NCI-H2227 treated with DMSO at 0.1 percent for 48 hours (cell line): Measurements from ENCODE around the gene SLC6A7.

Source experiments
- DNase-seq: peaks from one replicate; lab custom pipeline; 2025; lab: John Stamatoyannopoulos, UW

Gene SLC6A7

DNA sequence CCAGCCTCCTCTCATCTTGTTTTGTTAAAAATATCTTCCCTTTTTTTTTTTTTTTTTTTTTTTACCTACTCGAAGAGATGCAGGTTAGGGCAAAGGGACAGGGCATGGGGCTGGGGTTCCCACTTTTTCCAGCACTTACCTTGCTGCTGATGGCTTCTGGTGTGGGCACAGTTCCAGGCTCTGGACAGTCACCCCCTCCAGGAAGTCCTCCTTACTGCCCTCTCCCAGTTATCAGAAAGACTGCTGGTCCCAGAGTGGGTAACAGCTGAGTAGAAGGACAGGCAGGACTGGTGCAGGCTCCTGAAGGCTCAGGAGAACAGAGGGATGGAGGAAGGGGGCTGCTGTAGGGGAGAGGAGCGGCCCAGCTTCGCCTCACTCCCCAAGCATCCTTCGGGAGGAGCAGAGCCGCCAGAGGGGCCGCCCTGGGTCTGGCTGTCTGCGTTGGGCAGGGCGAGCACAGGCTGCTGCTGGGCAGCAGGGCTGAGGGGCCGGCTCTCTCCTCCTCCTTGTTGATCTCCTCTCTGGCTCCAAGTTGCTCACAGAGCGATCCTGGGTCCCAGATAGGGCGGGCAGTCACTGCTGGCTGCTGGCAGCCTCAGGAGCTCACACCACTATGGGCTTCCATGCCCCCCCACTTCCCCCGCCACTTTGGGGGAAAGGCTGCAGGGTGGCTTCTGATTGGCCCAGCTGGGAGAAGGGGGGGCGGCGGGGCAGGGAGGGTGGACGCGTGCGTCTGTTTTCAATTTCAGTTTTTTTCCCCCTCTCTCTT lies 34.4 kb upstream of the SLC6A7 start, which contains the start of gene PDGFRB:
Gene PDGFRB, minus strand, starts transcription at position 588 of the 769 bp plus-strand sequence. CDS start 18,798 bp downstream, outside the sequence.
- peak; percentile 66 for DNase-seq

DNA sequence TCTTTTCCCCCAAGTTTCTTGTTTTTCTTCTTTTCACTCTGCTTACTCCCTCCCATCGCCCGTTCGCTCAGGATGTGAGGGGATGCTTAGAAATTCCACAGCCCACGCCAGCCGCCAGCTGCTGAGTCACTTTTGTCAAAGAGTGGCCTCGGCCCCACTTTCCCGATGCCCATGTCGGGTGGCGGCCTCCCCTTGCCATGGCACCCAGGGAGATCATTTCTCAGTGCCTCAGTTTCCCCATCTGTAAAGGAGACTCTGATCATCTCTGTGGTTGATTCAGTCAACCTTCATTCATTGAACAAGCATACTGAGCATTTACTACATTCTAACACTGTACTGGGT lies 33.9 kb upstream of the SLC6A7 start:
- DNase-seq, result no peak

DNA sequence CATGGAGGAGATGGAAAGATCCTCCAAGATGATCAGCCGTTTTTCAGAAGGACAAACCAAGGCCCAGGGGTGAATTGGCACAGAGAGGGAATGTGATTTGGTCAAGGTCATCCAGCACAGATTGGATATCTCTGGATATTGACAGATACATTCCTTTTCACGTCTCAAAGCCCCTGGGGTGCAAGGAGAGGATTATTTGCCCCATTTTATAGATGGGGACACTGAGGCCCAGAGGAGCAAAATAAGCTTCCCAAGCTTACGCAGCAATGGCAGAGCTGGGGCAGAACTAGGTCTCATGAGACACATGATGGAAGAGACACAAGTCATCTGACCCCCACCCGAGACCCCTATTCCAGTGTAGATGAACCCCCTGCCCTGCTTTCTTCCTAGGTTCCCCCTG lies 33.3 kb upstream of the SLC6A7 start:
- no peak for DNase-seq

GRCh38 chr5:150157168-150157567 lies 32.7 kb upstream of the SLC6A7 start:
- DNase-seq, result no peak

DNA sequence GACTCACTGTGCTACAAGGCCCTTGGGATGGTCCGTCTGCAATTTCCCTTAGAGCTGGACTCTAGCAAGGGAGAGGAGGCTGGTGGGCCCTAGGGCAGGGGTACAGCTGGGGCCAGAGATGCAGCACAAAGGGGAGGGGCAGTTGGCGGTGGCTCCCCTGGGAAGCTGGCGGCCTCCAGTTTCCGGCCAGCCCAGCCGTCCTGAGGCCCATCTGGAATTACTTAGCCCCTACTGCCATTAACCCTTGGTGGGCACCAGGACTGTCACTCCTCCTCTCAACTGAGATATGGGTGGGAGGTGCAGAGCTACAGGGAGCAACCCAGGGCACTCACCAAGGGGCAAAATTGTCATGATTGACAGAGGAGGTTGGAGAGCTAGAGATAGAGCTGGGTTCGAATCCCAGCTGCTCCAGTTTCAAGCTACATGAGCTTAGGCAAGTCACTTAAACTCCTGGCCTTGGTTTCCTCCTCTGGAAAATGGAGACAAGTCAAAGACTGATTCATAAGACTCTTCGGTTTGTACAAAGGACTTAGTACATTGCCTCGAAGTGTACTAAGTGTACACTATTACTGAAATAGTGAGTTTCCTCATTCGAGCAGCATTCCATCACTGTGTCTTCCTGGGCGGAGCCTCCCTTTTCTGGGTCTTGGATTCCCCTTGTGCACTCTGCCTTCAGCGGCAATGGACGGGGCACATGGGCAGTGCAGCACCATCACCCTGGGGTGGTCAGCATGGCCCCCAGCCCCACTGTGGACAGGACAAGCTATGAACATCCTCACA lies 31.5 kb upstream of the SLC6A7 start:
- no peak for DNase-seq

DNA sequence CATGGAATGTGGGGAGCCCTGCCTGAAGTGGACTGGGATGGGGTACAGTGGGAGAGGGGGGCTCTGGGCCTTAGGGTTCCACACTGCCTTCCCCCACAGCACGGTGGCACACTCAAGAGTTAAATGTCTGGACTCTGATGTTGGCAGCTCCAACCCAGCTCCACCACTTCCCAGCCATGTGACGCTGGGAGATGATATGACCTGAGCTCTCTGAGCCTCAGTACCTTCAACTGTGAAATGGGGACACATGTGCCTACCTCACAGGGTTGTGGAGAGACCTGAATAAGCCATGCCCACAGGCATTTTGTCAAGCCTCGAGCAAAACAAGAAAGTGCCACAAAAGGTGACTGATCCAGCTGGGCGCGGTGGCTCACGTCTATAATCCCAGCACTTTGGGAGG lies 30.8 kb upstream of the SLC6A7 start:
- no peak for DNase-seq

DNA sequence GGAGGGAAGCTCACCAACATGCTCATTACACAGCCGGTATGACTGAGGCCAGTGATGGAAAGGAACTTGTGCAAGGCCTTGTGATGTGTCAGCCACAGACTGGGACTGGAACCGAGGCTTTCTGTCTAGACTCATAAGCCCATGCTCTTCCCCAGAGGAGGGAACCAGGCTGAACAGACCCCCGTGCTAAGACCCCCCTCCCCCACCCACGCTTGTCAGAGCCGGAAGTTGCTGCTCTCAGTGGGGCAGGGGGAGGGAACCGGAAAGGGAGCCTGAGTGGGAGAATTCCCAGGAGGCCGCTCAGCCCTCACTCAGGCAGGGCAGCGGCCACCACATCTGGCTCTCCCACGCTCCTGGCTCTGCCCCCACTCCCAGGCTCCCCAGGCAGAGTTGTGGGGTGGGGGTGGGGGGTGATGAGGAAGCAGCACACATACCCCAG lies 30.1 kb upstream of the SLC6A7 start:
- DNase-seq, result no peak

GRCh38 chr5:150160448-150161081 lies 29.3 kb upstream of the SLC6A7 start:
- no peak for DNase-seq

DNA sequence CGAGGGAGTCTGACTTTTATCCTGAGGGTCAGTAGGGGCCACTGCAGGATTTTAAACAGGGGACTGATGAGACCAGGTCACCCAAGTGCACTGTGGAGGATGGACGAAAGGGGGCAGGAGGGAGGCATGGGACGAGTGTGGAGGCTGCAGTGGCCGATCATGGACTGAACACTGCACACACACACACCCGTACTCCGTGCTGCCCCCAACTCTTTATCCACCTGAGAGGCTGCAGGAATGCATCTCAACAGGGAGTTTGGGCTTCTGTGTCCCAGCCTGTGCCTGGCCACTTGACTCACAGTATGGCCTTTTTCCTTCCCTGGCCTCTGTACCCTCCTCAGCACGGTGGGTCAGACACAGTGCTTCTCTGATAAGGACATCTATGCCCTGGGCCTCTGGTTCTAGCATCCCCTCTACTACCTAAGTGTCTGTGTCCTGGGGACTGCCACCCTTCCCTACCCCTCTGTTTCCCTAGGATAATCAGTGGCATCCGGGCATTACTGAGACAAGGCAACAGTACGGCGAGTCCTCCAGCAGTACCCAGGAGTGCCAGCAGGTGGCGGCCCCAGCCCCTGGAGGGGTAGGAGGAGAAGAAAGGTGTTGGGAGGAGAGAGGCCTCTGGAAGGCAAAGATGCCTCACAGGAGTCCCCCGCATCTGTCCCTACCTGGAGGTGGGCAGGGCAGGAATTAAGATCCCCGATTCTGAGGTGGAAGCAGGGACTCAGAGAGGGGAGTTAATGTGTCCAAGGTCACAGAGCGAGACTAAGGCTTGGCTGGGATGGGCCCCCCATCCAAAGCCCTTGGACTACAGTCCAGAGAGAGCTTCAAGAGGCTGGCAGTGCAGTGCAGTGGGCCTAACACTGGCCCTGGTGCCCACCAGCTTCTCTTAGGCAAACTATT lies 28.4 kb upstream of the SLC6A7 start:
- peak; percentile 33 for DNase-seq

DNA sequence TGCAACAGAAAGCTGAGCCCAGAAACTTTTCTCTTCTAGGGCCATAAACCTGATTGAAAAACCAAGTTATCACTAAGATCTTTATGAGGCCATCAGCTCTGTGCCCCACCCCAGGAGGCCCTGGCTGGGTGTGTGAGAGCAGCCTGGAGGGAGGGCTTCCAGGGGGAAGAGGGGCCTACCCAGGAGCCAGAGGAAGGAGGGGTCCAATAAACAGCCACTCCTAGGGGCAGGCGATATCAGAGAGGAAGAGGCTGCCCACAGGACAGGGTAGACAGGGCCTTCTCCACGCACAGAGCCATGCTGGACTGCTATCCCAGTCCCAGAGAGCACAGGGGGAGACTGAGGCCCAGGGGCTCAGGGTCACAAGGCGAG lies 27.7 kb upstream of the SLC6A7 start:
- DNase-seq, result no peak

- no peak for DNase-seq
These were observed 26.8 kb upstream of the SLC6A7 start for GRCh38 chr5:150163035-150163434.

- no peak for DNase-seq
These were observed 26.3 kb upstream of the SLC6A7 start for GRCh38 chr5:150163547-150164059.

DNA sequence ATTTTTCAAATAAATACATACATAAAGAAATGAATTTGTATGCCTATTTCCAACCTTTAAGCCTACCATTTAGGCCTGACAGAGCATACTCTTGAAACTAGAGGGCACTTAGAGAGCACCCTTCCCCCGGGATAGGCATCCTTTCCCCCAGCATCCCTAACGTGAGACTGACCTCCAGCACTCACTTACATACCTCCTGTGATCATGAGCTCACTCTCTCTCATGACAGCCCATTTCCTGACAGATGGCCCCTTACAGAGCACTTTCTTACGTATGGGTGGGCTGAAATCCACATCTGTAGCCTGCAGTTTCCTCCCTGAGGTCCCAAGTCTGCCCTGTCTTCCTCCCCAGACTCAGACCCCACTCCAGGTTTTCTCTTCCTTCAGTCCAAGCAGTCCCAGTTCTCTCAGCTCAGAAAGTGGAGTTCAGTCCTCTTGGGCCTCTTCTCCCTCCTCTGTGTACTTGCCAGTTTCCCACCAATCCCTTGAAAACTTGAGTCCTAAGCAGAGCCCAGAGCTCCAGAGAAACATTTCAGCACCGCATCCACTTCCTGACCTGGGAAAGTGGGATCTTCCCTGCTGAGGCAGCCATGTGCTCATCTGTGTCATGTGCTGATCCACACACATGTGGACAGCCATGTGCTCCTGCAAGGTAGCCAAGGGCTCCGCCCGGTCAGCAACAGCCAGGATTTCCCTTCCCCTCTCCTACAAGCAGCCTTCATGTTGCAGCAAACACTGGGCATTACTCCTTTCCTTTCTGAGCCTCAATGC lies 25.5 kb upstream of the SLC6A7 start:
- no peak for DNase-seq

- DNase-seq, result no peak
These were observed 23.7 kb upstream of the SLC6A7 start for GRCh38 chr5:150166037-150166649.

- DNase-seq, result no peak
These were observed 23.0 kb upstream of the SLC6A7 start, which contains the start of gene CDX1 for GRCh38 chr5:150166650-150167511. CDX1 (plus strand) TSS chr5:150166778; CDS start chr5:150166877, 99 bp downstream.

GRCh38 chr5:150167512-150167850 lies 22.4 kb upstream of the SLC6A7 start:
- no peak for DNase-seq

- DNase-seq, result no peak
These were observed 22.0 kb upstream of the SLC6A7 start for GRCh38 chr5:150167908-150168307.

GRCh38 chr5:150168864-150169263 lies 21.0 kb upstream of the SLC6A7 start:
- DNase-seq, result no peak

- no peak for DNase-seq
These were observed 17.7 kb upstream of the SLC6A7 start for GRCh38 chr5:150172145-150172544.
